NCI-H1436 treated with DMSO at 0.1 percent for 48 hours (cell line): ENCODE results near the gene IGDCC3.

Experiments used
- DNase-seq: peaks from one replicate; lab custom pipeline; 2025; lab: John Stamatoyannopoulos, UW

The IGDCC3 gene

GRCh38 chr15:65343374-65343981, 34.3 kb downstream of the IGDCC3 start:
- DNase-seq, result no peak

- DNase-seq, result no peak
Observed at GRCh38 chr15:65342493-65342892, 35.3 kb downstream of the IGDCC3 start.

- DNase-seq, result no peak
Observed at GRCh38 chr15:65339920-65340319, 37.9 kb downstream of the IGDCC3 start.

GRCh38 chr15:65339416-65339815, 38.4 kb downstream of the IGDCC3 start:
- DNase-seq, result no peak

- DNase-seq, result no peak
Observed at GRCh38 chr15:65338823-65339222, 39.0 kb downstream of the IGDCC3 start.

- no peak for DNase-seq
Observed at GRCh38 chr15:65338366-65338765, 39.4 kb downstream of the IGDCC3 start.

GRCh38 chr15:65337436-65338070, 40.2 kb downstream of the IGDCC3 start:
- peak; percentile 83 for DNase-seq

GRCh38 chr15:65336493-65337435, 41.0 kb downstream of the IGDCC3 start:
- peak; percentile 62 for DNase-seq

GRCh38 chr15:65335278-65336055, 42.3 kb downstream of the IGDCC3 start:
- no peak for DNase-seq

GRCh38 chr15:65334586-65335231, 43.1 kb downstream of the IGDCC3 start:
- DNase-seq, result no peak

GRCh38 chr15:65333856-65334255, 43.9 kb downstream of the IGDCC3 start:
- no peak for DNase-seq

- DNase-seq, result no peak
Observed at GRCh38 chr15:65333148-65333820, 44.5 kb downstream of the IGDCC3 start.

GRCh38 chr15:65332391-65333147, 45.2 kb downstream of the IGDCC3 start:
- DNase-seq, result no peak

- no peak for DNase-seq
Observed at GRCh38 chr15:65331811-65332210, 46.0 kb downstream of the IGDCC3 start.

GRCh38 chr15:65330934-65331645, 46.7 kb downstream of the IGDCC3 start:
- DNase-seq, result no peak

- no peak for DNase-seq
Observed at GRCh38 chr15:65329984-65330735, 47.6 kb downstream of the IGDCC3 start.

- no peak for DNase-seq
Observed at GRCh38 chr15:65329288-65329983, 48.4 kb downstream of the IGDCC3 start.
